Medulla oblongata (tissue), 1 donor: ENCODE data around the gene MYO3B.
"Not testable (repeated sequence)": the region's sequence is repeated elsewhere in the genome, so short reads cannot be mapped to it uniquely, and the experiment has no call there.

ENCODE experiments used
- DNase-seq: peaks from one replicate; pipeline ENCODE4 v3.0.0-alpha.2; 2015; ENCODE audit errors: extremely low spot score

Gene MYO3B

GRCh38 chr2:170262343-170262742 is 84.4 kb downstream of the MYO3B start:
- no peak for DNase-seq

DNA sequence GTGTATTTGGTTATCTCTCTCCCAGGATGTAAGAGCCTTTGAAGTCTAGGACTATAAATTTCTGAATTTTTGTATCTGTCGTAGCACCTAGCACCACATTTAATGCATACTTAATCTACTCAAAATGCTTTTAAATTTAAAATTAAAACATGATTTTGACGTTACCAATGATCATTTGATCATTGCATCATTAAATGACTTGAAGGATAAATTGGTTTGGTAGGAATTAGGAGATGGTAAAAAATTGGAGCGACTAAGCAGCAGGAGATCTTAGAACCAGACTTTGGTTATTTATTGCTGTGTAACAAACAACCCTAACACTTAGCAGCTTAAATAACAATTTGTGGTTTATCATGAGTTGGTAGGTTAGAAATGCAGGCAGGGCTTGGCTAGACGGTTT is 84.9 kb downstream of the MYO3B start:
- no peak for DNase-seq

DNA sequence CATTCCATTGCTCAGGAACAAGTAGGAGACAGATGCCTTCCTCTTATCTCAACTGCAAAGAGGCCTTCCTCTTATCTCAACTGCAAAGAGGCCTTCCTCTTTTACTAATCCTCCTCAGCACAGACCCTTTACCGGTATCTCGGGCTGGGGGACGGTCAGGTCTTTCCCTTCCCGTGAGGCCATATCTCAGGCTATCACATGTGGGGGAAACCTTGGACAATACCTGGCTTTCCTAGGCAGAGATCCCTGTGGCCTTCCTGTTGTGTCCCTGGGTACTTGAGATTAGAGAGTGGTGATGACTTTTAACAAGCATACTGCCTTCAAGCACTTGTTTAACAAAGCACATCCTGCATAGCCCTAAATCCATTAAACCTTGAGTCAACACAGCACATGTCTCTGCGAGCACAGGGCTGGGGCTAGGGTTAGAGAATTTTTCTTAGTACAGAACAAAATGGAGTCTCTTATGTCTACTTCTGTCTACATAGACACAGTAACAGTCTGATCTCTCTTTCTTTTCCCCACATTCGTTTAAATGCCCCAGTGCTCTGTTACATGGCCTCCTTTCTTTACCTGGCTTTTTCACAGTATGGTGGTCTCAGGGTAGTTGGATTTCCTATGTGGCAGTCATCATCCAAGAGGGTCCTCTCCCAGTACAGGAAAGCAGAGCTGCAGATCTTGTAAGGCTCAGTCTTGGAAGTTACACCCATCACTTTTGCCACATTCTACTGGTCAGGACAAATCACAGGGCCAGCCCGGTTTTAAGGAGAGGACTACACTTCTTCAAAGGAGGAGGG is 86.0 kb downstream of the MYO3B start:
- DNase-seq: not testable (repeated sequence)

GRCh38 chr2:170264522-170264860 is 86.5 kb downstream of the MYO3B start:
- DNase-seq: no peak

GRCh38 chr2:170264865-170265264 is 86.9 kb downstream of the MYO3B start:
- DNase-seq: no peak

DNA sequence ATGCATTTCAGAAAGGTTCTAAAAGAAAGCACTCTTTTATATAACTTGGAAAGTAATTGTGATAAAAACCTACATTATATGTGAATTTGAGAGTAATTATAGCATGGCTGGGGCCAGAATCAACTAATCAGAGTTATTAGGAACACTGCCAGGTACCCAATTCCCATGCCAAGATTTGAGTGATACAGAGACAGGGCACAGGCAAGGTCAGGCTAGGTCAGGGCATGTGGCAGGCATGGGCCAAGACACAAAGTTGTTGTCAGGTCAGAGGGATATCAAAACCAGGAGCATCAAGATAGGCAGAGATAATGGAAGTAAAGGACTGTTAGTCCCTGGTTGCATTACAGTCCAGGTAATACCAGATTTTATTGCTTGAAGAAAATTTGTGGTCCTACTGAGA is 87.4 kb downstream of the MYO3B start:
- no peak for DNase-seq

- no peak for DNase-seq
These were observed 88.4 kb downstream of the MYO3B start for GRCh38 chr2:170266358-170266757.

DNA sequence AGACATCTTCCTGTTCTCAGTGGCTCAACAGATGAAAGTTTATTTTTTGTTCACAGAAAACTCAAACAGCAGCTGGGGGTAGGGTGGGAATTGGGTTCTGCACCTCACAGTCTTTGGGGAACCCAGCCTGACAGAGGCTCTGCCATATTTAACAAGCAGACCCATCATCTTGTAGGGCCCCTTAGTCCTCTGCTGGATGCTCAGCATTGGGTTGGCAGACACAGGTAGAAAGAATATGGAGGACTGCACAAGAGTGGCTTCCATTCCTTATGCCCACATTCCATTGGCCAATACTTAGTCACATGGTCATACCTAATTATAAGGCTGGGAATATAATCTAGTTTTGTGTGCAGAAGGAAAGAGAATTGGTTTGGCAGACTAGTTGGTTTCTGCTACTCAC is 89.1 kb downstream of the MYO3B start:
- DNase-seq: no peak

DNA sequence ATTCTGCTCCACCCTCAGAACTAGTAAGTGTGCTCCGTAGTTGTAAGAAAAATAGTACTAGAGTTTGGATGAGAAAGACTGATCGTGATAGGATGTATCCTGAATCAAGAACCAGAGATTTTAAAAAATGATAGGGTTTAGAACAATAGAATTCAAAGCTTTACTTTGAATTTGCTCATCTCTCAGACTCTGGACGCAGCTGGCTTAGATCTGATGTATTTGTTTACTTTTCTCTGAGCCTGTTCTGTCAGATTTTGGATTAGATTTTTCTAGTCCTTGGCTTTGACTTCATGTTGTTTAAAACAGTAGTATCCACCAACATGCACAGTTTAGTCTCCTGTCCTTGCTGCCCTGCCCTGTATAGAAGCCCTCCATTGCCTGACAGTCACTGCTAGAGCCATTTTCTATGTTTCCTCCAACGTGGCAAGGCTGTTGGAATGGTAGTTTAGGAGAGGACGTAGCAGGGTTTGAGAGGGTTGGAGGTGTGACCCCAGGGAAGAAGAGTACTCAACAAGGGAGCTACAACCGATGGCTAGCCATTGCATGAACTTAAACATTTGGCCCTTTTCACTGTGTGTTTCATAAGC is 92.4 kb downstream of the MYO3B start:
- no peak for DNase-seq

- DNase-seq: no peak
These were observed 93.4 kb downstream of the MYO3B start for GRCh38 chr2:170271340-170271739.

DNA sequence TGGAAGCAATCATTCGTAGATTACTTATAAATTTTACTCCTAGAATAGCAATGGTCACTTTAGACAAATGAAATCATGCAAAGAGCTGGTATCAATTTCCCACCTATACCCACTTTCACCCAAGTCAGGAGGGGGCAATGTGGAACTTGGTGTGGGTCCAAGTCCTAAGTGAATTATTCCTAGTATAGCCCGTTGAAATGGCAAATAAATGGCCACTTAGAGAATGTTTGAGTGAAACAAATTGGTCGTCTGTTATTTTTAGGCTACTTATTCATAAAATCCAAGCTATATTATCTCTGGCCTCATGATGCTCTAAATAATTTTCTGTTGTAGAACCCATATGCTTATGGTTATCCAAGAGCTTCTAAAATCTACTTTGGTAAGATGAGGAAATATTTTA is 98.1 kb downstream of the MYO3B start:
- no peak for DNase-seq

DNA sequence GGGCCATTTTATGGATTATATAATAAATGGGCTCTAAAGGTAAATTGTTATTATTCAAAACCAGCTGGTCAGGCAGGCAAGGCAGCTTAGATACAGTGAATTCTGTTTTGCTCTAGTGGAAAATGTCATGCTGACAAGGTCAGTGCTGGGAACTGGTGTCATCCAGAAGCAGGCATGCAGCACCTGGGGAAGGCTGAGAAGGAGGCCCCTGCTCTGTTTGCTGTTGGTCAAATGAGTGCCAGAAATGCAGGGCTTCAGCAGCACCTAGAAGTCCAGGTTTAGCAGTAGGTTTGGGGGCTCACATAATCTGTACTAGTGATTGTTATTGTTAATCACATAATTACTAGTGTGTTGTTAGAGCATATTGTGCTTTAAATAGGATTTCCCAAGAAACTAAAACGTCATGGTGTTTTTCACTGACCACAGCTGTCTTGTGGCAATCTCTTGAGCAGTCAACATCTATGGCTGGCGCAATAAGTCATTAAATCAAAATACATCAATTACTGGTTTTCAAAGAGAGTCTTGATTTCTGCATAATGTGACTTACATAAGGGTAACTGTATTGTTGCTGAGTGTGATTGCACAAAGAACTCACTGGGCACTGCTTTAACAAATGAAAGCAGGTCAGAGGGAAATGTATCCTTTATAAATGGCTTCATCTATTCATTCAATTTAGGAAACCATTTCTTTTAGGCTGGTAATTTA is 99.1 kb downstream of the MYO3B start:
- DNase-seq: no peak

DNA sequence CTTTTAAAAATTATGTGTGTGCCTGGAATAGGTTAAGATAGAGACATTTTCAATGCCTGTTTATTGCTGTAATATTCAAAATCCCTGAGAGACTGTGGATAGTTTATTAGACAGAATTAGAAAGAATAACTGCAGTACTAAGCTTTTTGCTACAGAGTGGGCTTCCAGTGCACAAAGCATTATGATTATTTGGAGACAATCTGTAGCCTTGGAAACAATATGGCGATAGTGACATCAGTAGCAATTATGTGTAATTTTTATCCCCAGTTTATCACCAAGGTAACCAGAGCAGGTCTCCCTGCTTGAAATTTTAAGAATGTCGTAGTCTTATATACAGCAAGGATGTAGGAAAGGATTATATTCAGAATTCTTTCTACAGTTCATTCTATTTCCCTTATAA is 100.0 kb downstream of the MYO3B start:
- DNase-seq: no peak

GRCh38 chr2:170279615-170280014 is 101.7 kb downstream of the MYO3B start:
- not testable (repeated sequence) for DNase-seq

DNA sequence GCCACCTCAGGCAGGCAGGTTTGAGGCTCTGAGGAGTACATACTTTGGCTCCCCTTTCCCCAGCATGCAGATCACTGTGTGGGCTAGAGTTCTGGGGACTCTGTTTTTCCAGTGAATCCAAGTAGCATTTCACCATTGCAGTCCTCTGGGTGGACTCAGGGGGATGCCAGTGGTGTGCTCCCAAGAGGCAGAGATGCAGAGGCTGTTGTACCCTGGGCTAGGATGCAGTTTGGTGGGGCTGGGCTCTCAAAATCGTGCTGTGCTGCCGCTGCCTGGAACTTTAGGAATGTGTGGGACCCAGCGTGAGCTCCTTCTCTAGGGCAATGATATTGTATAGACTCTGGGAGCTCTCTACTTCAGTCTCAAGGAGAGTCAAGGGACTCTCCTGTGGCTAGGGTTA is 104.9 kb downstream of the MYO3B start:
- no peak for DNase-seq

DNA sequence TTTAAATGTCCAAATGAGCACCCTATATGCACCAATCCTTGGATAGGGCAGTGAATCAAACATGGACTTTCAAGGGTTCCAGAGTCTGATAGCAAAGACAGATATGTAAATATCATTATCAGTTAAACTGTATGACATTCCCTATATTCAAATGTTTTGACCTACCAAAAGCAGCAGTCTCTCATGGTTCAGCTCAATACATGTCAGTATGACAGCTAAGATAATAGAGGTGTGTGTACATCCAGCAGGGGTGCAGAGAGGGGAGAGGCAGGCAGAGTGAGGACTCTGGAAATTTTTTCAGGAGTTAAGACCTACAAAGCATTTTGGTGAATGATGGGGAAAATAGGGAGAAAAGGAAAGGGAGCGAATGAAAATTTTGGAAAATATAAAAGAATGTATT is 106.3 kb downstream of the MYO3B start:
- no peak for DNase-seq

DNA sequence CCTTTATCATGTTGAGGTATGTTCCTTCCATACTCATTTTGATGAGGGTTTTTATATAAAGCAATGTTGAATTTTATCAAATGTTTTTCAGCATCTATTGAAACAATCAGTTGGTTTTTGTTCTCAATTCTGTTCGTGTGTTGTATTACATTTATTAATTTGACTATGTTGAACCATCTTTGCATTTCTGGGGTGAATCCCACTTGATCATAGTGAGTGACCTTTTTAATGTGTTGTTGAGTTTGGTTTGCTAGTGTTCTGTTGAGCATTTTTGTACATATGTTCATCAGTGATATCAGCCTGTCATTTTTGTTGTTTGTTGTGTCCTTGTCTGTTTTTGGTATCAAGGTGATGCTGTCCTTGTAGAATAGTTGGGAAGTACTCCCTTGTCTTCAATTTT is 110.9 kb downstream of the MYO3B start:
- no peak for DNase-seq

GRCh38 chr2:170291474-170291873 is 113.5 kb downstream of the MYO3B start:
- no peak for DNase-seq

DNA sequence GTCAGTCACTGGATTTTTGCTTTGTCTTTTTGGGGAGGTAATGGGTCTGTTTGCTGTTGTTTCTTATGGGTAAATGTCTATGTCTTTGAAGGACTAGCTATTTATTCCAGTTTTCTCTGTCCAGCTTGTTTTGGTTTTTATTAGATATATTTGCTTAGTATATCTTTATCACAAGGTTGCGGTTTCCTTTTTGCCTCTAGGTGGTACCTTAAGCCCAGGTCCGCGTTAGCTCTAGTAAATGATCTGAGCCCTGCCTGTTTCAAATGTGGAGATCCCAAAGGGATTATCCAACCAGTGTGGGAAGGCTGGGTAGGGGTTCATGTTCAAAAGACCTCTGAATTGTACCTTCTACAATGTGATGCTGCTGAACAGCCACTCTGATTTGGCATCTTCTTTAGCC is 114.5 kb downstream of the MYO3B start:
- no peak for DNase-seq

- no peak for DNase-seq
These were observed 119.5 kb downstream of the MYO3B start for GRCh38 chr2:170297496-170297895.

DNA sequence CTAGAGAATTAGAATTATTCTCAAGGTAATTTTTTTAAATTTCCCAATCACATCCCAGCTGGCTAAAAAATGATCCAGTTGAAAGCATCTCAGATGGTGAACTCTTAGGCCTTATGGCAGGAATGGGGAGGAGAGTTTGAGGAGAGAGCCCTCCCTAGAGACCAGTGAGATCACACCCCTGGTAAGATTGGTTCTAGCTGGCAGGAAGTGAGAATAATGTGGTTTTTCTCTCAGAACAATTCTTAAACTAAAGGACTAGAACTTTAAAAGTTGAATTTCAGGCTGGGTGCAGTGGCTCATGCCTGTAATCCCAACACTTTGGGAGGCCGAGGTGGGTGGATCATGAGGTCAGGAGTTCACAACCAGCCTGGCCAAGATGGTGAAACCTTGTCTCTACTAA is 120.2 kb downstream of the MYO3B start:
- DNase-seq: no peak

DNA sequence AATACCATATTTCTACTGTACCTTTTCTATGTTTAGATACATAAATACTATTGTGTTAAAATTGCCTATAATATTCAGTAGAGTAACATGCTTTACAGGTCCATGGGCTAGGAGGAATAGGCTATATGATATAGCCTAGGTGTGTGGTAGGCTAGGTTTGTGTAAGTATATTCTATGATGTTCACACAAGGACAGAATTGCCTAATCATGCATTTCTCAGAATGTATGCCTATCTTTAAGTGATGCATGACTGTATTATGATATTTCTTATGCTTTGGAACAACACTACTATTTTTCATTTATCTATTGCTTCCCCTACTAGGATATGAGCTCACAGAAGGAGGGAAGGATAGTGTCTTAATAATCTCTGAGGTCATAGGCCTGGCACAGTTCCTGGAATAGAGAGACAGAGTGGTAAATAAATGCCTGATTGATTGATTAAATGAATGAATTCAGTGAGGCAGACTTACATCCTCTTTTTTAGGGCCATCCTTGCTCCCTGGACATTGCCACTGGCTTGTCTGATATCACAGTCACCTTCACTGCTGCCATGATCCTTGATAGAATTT is 121.0 kb downstream of the MYO3B start:
- DNase-seq: no peak

DNA sequence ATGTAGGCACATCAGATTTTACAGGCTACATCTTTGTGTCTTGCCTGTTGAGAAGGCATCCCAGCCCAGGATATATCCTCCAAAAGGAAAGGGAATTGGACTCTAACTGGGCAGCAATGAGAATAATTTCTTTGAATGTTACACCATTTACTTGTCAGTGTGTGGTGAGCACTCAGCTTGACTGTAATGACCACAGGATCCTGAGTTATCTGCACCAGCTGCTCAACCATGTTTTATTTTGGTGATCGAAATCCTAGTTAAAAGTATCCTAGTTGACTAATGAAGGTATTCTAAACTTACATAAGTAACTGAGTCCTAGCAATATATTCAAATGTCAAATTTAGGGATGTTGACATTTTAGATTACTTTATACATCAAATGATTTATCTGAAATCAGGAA is 123.0 kb downstream of the MYO3B start:
- no peak for DNase-seq
